Endothelial cell of umbilical vein (primary cell): ENCODE data around the gene OR11L1. TPM values are rescaled to one million over a fixed set of nuclear protein-coding genes. Genes with fewer than 3 reads are reported as not detected.

Experiments used
- BruUV-seq: library from RNA; stranded (reverse); fragments of 400-500 nt; replicated peaks from 2 replicates; lab custom pipeline; 2021; lab: Mats Ljungman, UMichigan
- CTCF ChIA-PET: fragments of 300-600, 350-600 bp; sonication (Branson Sonifier 250); formaldehyde crosslinking; loops from one replicate; lab custom pipeline; 2021; ENCODE audit warnings: antibody characterized with exemption, inconsistent platforms; lab: Charles Lee
- POLR2A ChIA-PET: fragments of 300-600, 350-600 bp; sonication (Branson Sonifier 250); formaldehyde crosslinking; loops from one replicate; lab custom pipeline; 2021; ENCODE audit warnings: antibody characterized with exemption, inconsistent platforms; lab: Charles Lee
- DNase-seq: peaks from one replicate; pipeline ENCODE4 v3.0.0-alpha.2; 2011; ENCODE audit warnings: low read depth, low spot score
- FAIRE-seq: peaks from 2 replicates; lab custom pipeline; 2011; peaks lifted over from hg19 to GRCh38; lab: Jason Lieb, UNC
- H2AFZ ChIP-seq: 2 replicates; pipeline ENCODE4 v1.6.0; 2012; ENCODE audit warnings: low read depth, low read length, control low read depth, inconsistent platforms
- H3K27ac ChIP-seq: 2 replicates; pipeline ENCODE4 v1.5.1; 2011; ENCODE audit warnings: low read depth, mild to moderate bottlenecking, control low read depth, low read length, moderate library complexity; ENCODE audit not compliant: insufficient read depth
- H3K27me3 ChIP-seq, 2 experiments: 2 replicates each; pipeline versions ENCODE4 v1.6.0 to v1.6.1; 2011; ENCODE audit warnings: low read length in 2 of 2, mixed read lengths in 1 of 2; ENCODE audit not compliant: control insufficient read depth in 2 of 2, insufficient read depth in 2 of 2
- H3K36me3 ChIP-seq, 2 experiments: 2 replicates in 1 of 2; 3 replicates in 1 of 2; pipeline ENCODE4 v1.5.1; 2011; ENCODE audit warnings: low read length in 2 of 2, mild to moderate bottlenecking in 1 of 2, moderate library complexity in 1 of 2; ENCODE audit not compliant: control insufficient read depth in 2 of 2, insufficient read depth in 2 of 2; ENCODE audit errors: extremely low read depth in 1 of 2
- H3K4me1 ChIP-seq: 3 replicates; pipeline ENCODE4 v1.5.1; 2011; ENCODE audit warnings: mild to moderate bottlenecking, low read length; ENCODE audit not compliant: control insufficient read depth, insufficient read depth; ENCODE audit errors: extremely low read depth
- H3K4me2 ChIP-seq: 2 replicates; pipeline ENCODE4 v1.6.1; 2011; ENCODE audit warnings: low read length, control low read depth, mixed read lengths; ENCODE audit not compliant: insufficient read depth
- H3K4me3 ChIP-seq, 3 experiments: fragments of 200-600 bp in 1 of 3; sonication (generic), shearing (Covaris generic) in 1 of 3; replicated peaks in 1 of 3; 2 replicates each; pipeline ENCODE4 v1.5.1; 2011 to 2016; ENCODE audit warnings: control low read depth in 3 of 3, low read length in 3 of 3, mild to moderate bottlenecking in 2 of 3, inconsistent platforms in 1 of 3, low read depth in 1 of 3, moderate library complexity in 1 of 3; ENCODE audit not compliant: insufficient read depth in 1 of 3
- H3K79me2 ChIP-seq: 2 replicates; pipeline ENCODE4 v1.6.0; 2012; ENCODE audit warnings: low read length, inconsistent platforms; ENCODE audit not compliant: control insufficient read depth, insufficient read depth
- H3K9ac ChIP-seq: replicated peaks from 2 replicates; pipeline ENCODE3; 2011; ENCODE audit warnings: low read length, control low read depth; ENCODE audit not compliant: insufficient read depth; ENCODE audit errors: extremely low read depth
- H3K9me1 ChIP-seq: replicated peaks from 3 replicates; pipeline ENCODE4 v1.6.0; 2011; ENCODE audit warnings: mild to moderate bottlenecking, low read length; ENCODE audit not compliant: control insufficient read depth, insufficient read depth; ENCODE audit errors: extremely low read depth
- H3K9me3 ChIP-seq: replicated peaks from 2 replicates; pipeline ENCODE4 v1.5.1; 2012; ENCODE audit warnings: low read length, inconsistent platforms; ENCODE audit not compliant: control insufficient read depth, insufficient read depth
- H4K20me1 ChIP-seq: replicated peaks from 2 replicates; pipeline ENCODE3; 2011; ENCODE audit warnings: mild to moderate bottlenecking, low read length; ENCODE audit not compliant: control insufficient read depth, insufficient read depth; ENCODE audit errors: extremely low read depth
- CTCF ChIP-seq, 2 donors: IDR thresholded peaks; 1 replicate in 1 of 2; 2 replicates in 1 of 2; pipeline ENCODE4 v1.5.1; 2011; ENCODE audit warnings: low read length in 2 of 2, mild to moderate bottlenecking in 2 of 2, moderate library complexity in 2 of 2, control low read depth in 1 of 2, inconsistent platforms in 1 of 2, low read depth in 1 of 2; ENCODE audit not compliant: insufficient read depth in 1 of 2; ENCODE audit errors: extremely low read depth in 1 of 2
- EZH2 ChIP-seq: IDR thresholded peaks from 2 replicates; pipeline ENCODE4 v1.6.1; 2012; ENCODE audit warnings: borderline replicate concordance, low read depth, mild to moderate bottlenecking, moderate library complexity, low read length, inconsistent platforms; ENCODE audit not compliant: severe bottlenecking
- FOS ChIP-seq: IDR thresholded peaks from 2 replicates; pipeline ENCODE4 v1.6.1; 2011; ENCODE audit warnings: mild to moderate bottlenecking, low read length, moderate library complexity, borderline replicate concordance; ENCODE audit not compliant: insufficient read depth
- GATA2 ChIP-seq: IDR thresholded peaks from 2 replicates; pipeline ENCODE4 v1.7.0; 2011; ENCODE audit warnings: low read depth, mild to moderate bottlenecking, moderate library complexity, mixed read lengths, low read length; ENCODE audit not compliant: insufficient read length, insufficient read depth
- JUN ChIP-seq: IDR thresholded peaks from 2 replicates; pipeline ENCODE4 v1.6.1; 2011; ENCODE audit warnings: borderline replicate concordance, low read depth; ENCODE audit not compliant: insufficient read length, insufficient read depth
- MAX ChIP-seq: IDR thresholded peaks from 2 replicates; pipeline ENCODE4 v1.6.1; 2011; ENCODE audit not compliant: insufficient read depth, insufficient read length
- MYC ChIP-seq: IDR thresholded peaks from one replicate; pipeline ENCODE4 v1.6.1; 2011; ENCODE audit warnings: mild to moderate bottlenecking, low read depth, low read length
- POLR2A ChIP-seq: IDR thresholded peaks from 2 replicates; pipeline ENCODE4 v1.6.1; 2012; ENCODE audit warnings: low read depth, mild to moderate bottlenecking, control low read depth, low read length
- POLR2AphosphoS5 ChIP-seq: IDR thresholded peaks from 2 replicates; pipeline ENCODE4 v1.6.1; 2012; ENCODE audit warnings: low read depth, mild to moderate bottlenecking, control low read depth, low read length, moderate library complexity; ENCODE audit not compliant: insufficient read depth
- dilution Hi-C: fragments of 300-500 bp; cut with MboI; formaldehyde crosslinking; loops from one replicate; pipeline ENCODE4 v1.15.0; 2019; ENCODE audit warnings: low sequenced_read_pairs; ENCODE audit not compliant: extremely low pct_ligation_motif_present
- intact Hi-C: fragments of 100-400 bp; cut with micrococcal nuclease; formaldehyde crosslinking; loops from one replicate; pipeline ENCODE4 v1.10.0; 2022
- polyA plus RNA-seq, 4 experiments: library from polyadenylated mRNA; depleted of rRNA in 3 of 4; stranded (reverse) in 3 of 4; unstranded in 1 of 4; fragments of >200 nt; gene quantifications; 2 replicates each; pipeline versions ENCODE4 v1.2.1 to v1.2.3, GENCODE V29; 2011 to 2012; ENCODE audit warnings: missing spikeins in 1 of 4
- total RNA-seq: library from RNA; stranded (reverse); gene quantifications from 2 replicates; pipeline ENCODE4 v1.2.3, GENCODE V29; 2021

OR11L1 gene
- total and polyA plus RNA-seq, 2 donors (not counting 3 experiments of a cell fraction or from before 2014, with no cell fraction given): not detected

DNA sequence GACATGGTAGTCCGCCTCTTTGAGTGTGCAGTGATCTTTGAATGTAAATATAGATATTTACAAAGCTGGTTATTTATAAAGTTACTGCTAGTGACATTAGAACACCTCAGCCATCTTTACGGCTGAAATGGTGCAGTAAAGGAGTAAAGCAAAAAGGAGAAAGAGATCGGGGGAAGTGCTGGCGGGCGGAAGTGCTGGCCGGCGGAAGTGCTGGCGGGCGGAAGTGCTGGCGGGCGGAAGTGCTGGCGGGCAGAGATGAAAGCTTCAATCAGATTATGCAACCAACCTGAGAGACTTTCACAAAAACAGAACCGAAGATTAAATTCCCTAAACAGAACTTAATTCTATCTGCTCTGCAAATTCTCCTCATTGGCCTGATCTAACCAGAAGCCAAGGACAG, 16.3 kb downstream of the OR11L1 start:
- TF ChIP-seq FOS: no peak
- TF ChIP-seq JUN: no peak
- TF ChIP-seq MYC: no peak
- TF ChIP-seq GATA2: no peak
- no peak for TF ChIP-seq EZH2
- no peak for TF ChIP-seq POLR2AphosphoS5
- TF ChIP-seq CTCF (IDR thresholded peaks at IDR 0.05; ENCODE audit: extremely low read depth in 1 of 2, insufficient read depth in 1 of 2, low read depth in 1 of 2, low read length in 2 of 2): no peak
- TF ChIP-seq POLR2A: no peak
- no peak for TF ChIP-seq MAX
- Histone ChIP-seq H3K27ac (no peak overlapping the region), H3K9ac (no peak overlapping the region), H3K9me3 (peaks cover 3% of the 10 kb centered on the region), H3K9me1 (no peaks in the 10 kb centered on the region), H2AFZ (no peak overlapping the region), H3K36me3 (no peaks in the 10 kb centered on the region), H4K20me1 (no peaks in the 10 kb centered on the region), H3K27me3 (no peaks in the 10 kb centered on the region), H3K4me2 (no peak overlapping the region), H3K4me3 (no peak overlapping the region), H3K79me2 (no peaks in the 10 kb centered on the region), H3K4me1 (no peaks in the 10 kb centered on the region)
- DNase-seq: no peak
- ChIA-PET POLR2A (no interaction called here), CTCF (no interaction called here)
- dilution Hi-C loops (no loop called here), intact Hi-C loops (no loop called here)
- no TSS peak for BruUV-seq
- no peak for FAIRE-seq
